Measurements from ENCODE around the gene ACKR2. TPM values are rescaled to one million over a fixed set of nuclear protein-coding genes. Genes with fewer than 3 reads are reported as not detected.

ACKR2 gene
- total and polyA plus RNA-seq, 2 of the 13 experiments (the other 11 are each of a cell fraction or from before 2014, with no cell fraction given): 1.1 to 1.9 TPM

DNA sequence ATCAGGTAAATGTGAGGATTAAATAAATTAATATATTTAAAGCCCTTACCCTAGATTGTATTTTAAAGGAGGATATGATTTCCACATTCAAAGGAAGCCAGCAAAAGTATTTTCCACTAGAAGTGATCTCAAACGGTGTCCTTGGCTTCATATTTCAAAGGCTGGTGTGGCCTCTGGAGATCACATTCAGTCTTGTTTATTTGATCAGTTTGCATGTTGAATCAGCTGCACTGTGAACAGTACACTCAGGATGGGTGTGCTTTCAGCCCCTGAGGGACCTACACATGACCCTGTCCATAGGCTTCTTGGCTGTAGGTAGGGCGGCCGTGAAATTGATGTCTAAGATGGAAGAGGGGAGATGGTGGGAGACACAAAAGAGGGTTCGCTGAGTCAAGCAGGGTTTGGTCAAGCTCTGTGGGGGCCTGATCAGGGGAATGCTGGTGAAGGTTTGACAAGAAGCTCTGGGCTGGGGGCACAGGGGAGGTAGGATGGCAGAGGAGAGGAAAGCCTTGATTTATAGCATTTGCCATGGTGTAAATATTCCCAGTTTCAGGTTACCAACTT lies 44.6 kb downstream of the ACKR2 start (continued):
- TF ChIP-seq, protein P1, sequence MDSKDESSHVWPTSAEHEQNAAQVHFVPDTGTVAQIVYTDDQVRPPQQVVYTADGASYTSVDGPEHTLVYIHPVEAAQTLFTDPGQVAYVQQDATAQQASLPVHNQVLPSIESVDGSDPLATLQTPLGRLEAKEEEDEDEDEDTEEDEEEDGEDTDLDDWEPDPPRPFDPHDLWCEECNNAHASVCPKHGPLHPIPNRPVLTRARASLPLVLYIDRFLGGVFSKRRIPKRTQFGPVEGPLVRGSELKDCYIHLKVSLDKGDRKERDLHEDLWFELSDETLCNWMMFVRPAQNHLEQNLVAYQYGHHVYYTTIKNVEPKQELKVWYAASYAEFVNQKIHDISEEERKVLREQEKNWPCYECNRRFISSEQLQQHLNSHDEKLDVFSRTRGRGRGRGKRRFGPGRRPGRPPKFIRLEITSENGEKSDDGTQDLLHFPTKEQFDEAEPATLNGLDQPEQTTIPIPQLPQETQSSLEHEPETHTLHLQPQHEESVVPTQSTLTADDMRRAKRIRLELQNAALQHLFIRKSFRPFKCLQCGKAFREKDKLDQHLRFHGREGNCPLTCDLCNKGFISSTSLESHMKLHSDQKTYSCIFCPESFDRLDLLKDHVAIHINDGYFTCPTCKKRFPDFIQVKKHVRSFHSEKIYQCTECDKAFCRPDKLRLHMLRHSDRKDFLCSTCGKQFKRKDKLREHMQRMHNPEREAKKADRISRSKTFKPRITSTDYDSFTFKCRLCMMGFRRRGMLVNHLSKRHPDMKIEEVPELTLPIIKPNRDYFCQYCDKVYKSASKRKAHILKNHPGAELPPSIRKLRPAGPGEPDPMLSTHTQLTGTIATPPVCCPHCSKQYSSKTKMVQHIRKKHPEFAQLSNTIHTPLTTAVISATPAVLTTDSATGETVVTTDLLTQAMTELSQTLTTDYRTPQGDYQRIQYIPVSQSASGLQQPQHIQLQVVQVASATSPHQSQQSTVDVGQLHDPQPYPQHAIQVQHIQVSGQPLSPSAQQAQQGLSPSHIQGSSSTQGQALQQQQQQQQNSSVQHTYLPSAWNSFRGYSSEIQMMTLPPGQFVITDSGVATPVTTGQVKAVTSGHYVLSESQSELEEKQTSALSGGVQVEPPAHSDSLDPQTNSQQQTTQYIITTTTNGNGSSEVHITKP (CRISPR knock-in tag; IDR thresholded peaks at IDR 0.05; ENCODE audit: low read depth): peak; percentile 82; the same call in 1 of the 2 replicates
- TF ChIP-seq ZNF556 (CRISPR knock-in tag; IDR thresholded peaks at IDR 0.05; ENCODE audit: borderline replicate concordance): peak; percentile 66; the same call in 1 of the 2 replicates
- peak; percentile 99 for TF ChIP-seq MED1 (CRISPR knock-in tag; IDR thresholded peaks at IDR 0.05)
- peak; percentile 31; the same call in 1 of the 2 replicates for TF ChIP-seq CBFB (CRISPR knock-in tag; IDR thresholded peaks at IDR 0.05)
- peak; percentile 76; the same call in 1 of the 2 replicates for TF ChIP-seq TSC22D2 (CRISPR knock-in tag; IDR thresholded peaks at IDR 0.05; ENCODE audit: borderline replicate concordance)
- no peak for TF ChIP-seq ZNF367 (CRISPR knock-in tag; IDR thresholded peaks at IDR 0.05; ENCODE audit: borderline replicate concordance)
- TF ChIP-seq, protein P2, sequence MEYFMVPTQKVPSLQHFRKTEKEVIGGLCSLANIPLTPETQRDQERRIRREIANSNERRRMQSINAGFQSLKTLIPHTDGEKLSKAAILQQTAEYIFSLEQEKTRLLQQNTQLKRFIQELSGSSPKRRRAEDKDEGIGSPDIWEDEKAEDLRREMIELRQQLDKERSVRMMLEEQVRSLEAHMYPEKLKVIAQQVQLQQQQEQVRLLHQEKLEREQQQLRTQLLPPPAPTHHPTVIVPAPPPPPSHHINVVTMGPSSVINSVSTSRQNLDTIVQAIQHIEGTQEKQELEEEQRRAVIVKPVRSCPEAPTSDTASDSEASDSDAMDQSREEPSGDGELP (IDR thresholded peaks at IDR 0.05; ENCODE audit: borderline replicate concordance, low read depth): peak; percentile 99
- no peak for TF ChIP-seq ZNF33B (CRISPR knock-in tag; IDR thresholded peaks at IDR 0.05)
- TF ChIP-seq JUND (CRISPR knock-in tag; IDR thresholded peaks at IDR 0.05): peak; percentile 71; the same call in 1 of the 2 replicates
- 0 out of 2 replicates have a peak, but pooled peaks have one; percentile 26 for TF ChIP-seq ZNF446 (CRISPR knock-in tag; IDR thresholded peaks at IDR 0.05)
- TF ChIP-seq ZNF768 (CRISPR knock-in tag; IDR thresholded peaks at IDR 0.05): no peak; the same call in 1 of the 2 replicates
- peak; percentile 62; the same call in 1 of the 2 replicates for TF ChIP-seq CBX5 (CRISPR knock-in tag; IDR thresholded peaks at IDR 0.05; ENCODE audit: borderline replicate concordance)
- TF ChIP-seq, protein P3, sequence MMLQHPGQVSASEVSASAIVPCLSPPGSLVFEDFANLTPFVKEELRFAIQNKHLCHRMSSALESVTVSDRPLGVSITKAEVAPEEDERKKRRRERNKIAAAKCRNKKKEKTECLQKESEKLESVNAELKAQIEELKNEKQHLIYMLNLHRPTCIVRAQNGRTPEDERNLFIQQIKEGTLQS (CRISPR knock-in tag; IDR thresholded peaks at IDR 0.05): 0 out of 2 replicates have a peak, but pooled peaks have one; percentile 42
- TF ChIP-seq BRD4 (CRISPR knock-in tag; IDR thresholded peaks at IDR 0.05): peak; percentile 70; the same call in 1 of the 2 replicates
- peak; percentile 70 for TF ChIP-seq MEF2D (CRISPR knock-in tag; IDR thresholded peaks at IDR 0.05)
- no peak; the same call in 1 of the 2 replicates for TF ChIP-seq HES4 (CRISPR knock-in tag; IDR thresholded peaks at IDR 0.05; ENCODE audit: borderline replicate concordance)
- TF ChIP-seq NCOR1 (IDR thresholded peaks at IDR 0.05; ENCODE audit: borderline replicate concordance, low read length): peak; percentile 87
- peak; percentile 65; the same call in 1 of the 2 replicates for TF ChIP-seq NFKBIZ (CRISPR knock-in tag; IDR thresholded peaks at IDR 0.05)
- TF ChIP-seq ZMYM3 (CRISPR knock-in tag; IDR thresholded peaks at IDR 0.05): peak; percentile 75
- TF ChIP-seq GABPB1 (CRISPR knock-in tag; IDR thresholded peaks at IDR 0.05): peak; percentile 27; the same call in 1 of the 2 replicates
- 0 out of 2 replicates have a peak, but pooled peaks have one; percentile 17 for TF ChIP-seq ZNF775 (CRISPR knock-in tag; IDR thresholded peaks at IDR 0.05; ENCODE audit: borderline replicate concordance)
- peak; percentile 100 for TF ChIP-seq FOXO1 (CRISPR knock-in tag; IDR thresholded peaks at IDR 0.05)
- peak; percentile 83; the same call in 1 of the 2 replicates for TF ChIP-seq ERF (CRISPR knock-in tag; IDR thresholded peaks at IDR 0.05)
- TF ChIP-seq, protein P4, sequence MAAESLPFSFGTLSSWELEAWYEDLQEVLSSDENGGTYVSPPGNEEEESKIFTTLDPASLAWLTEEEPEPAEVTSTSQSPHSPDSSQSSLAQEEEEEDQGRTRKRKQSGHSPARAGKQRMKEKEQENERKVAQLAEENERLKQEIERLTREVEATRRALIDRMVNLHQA (CRISPR knock-in tag; IDR thresholded peaks at IDR 0.05): no peak
